Measurements from ENCODE around the gene FOXL2NB. TPM values are rescaled to one million over a fixed set of nuclear protein-coding genes. Genes with fewer than 3 reads are reported as not detected.

FOXL2NB gene
- total and polyA plus RNA-seq, 9 donors, result 35.8 to 137 (median 68.3) TPM

DNA sequence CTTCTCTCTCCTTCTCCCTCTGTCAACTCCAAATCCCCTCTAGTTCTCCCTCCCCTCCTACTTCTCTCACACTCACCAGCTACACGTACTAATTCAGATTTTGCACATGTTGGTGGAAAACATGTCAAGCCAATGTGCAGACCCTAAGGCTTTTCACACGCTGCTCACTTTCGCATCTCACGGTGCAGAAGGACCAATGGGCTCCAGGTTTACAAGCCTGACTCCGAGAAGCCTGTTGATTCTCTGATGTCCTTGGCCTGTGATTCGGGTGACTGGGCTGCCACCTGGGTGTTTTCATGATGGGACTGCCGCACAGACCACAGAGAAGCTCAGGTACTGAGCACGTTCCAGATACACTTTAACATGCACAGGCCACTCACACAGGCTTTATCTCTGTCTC lies 3.7 kb downstream of the FOXL2NB start:
- H3K27me3 ChIP-seq, result no peaks in the 10 kb centered on the region
- H3K9me3 ChIP-seq, result no peaks in the 10 kb centered on the region
- H3K4me1 ChIP-seq (ENCODE audit: insufficient read depth), result peaks cover 10% of the 10 kb centered on the region
- TF ChIP-seq EP300 (IDR thresholded peaks at IDR 0.05), result no peak
- TF ChIP-seq POLR2A (IDR thresholded peaks at IDR 0.05), result no peak
- TF ChIP-seq, protein P1, sequence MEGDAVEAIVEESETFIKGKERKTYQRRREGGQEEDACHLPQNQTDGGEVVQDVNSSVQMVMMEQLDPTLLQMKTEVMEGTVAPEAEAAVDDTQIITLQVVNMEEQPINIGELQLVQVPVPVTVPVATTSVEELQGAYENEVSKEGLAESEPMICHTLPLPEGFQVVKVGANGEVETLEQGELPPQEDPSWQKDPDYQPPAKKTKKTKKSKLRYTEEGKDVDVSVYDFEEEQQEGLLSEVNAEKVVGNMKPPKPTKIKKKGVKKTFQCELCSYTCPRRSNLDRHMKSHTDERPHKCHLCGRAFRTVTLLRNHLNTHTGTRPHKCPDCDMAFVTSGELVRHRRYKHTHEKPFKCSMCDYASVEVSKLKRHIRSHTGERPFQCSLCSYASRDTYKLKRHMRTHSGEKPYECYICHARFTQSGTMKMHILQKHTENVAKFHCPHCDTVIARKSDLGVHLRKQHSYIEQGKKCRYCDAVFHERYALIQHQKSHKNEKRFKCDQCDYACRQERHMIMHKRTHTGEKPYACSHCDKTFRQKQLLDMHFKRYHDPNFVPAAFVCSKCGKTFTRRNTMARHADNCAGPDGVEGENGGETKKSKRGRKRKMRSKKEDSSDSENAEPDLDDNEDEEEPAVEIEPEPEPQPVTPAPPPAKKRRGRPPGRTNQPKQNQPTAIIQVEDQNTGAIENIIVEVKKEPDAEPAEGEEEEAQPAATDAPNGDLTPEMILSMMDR (IDR thresholded peaks at IDR 0.05), result no peak
- intact Hi-C loops (cut with DNase I), result no loop called here
- no peak overlapping the region for H3K4me3 ChIP-seq
- no peaks in the 10 kb centered on the region for H3K36me3 ChIP-seq
- H3K27ac ChIP-seq, result peak overlapping the region; percentile 73 to 100
- DNase-seq, result peak in 2 of 5 donors; percentile 11 to 21
- WGBS, 3 donors, result 34 to 70% (median 47%) methylated on average over 8 of the region's 8 CpGs

DNA sequence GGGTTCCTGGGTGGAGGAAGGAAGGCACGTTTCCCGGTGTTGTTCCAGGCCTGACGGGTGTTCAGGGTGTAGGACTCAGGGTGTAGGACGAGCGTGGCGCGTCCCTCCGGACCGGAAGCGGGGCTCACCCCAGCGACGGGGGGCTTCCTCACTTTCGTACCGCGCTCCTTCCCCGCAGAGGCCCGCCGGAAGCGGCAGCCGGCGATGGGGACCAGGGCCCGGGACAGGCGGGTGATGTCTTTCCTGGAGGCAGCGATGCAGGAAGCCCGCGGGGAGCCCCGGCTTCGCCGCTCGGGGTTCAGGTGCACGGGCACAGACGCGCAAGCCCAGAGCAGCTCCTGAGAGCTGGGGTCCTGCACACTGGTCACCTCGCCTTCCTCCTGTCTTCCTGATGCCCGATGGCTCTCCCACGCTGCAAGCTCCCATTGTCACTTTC lies 13.4 kb downstream of the FOXL2NB start:
- Histone ChIP-seq H3K4me1 (ENCODE audit: insufficient read depth) (no peaks in the 10 kb centered on the region), H3K36me3 (no peaks in the 10 kb centered on the region), H3K27me3 (no peaks in the 10 kb centered on the region), H3K27ac (peak overlapping the region in 1 of 2 donors; percentile 6), H3K9me3 (no peaks in the 10 kb centered on the region), H3K4me3 (peak overlapping the region; percentile 27)
- 1 to 3% (median 2%) methylated on average over 19 to 36 of the region's 36 CpGs for WGBS, 3 donors
- TF ChIP-seq, protein P1 (IDR thresholded peaks at IDR 0.05), result no peak
- TF ChIP-seq POLR2A (IDR thresholded peaks at IDR 0.05), result no peak
- TF ChIP-seq EP300 (IDR thresholded peaks at IDR 0.05), result no peak
- intact Hi-C loops (cut with DNase I), result no loop called here
- DNase-seq, result peak in 4 of 5 donors; percentile 33 to 59 (median 54)

DNA sequence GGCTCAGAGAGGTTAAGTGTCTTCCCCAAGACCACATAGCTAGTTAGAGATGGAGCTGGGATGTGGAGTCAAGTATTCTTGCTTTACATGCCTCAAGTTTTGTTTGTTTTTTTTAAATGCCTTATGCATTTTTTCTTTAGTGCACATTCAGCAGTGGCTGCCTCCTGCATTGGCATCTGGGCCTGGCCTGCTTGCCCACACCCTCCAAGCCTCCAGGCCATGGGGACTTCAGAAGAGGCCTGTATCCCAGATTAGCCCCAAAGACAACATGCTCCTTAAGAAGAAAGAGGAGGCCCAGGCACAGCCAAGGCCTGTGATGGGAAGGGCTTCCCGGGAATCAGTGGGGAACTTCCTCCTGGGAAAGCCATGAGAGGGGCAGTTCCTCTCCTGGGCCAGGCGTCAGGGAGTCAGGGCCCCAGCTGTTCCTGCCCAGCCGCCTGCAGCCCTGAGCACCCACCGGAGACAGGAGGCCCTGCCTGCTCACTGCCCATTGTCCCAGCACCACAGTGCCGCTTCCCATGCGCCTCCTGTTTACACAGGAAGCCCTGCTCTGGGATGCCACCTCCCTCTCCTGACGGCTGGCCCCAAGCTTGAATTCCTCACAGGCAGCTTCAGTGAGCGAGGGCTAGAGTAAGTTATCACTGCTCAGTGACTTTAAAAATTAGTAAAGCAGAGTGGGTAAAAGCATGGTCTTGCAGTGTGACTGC lies 16.0 kb downstream of the FOXL2NB start:
- DNase-seq, result no peak
- intact Hi-C loops (cut with DNase I), result no loop called here
- WGBS, 3 donors, result 87 to 91% (median 88%) methylated on average over 8 of the region's 8 CpGs
- Histone ChIP-seq H3K27me3 (no peaks in the 10 kb centered on the region), H3K4me1 (ENCODE audit: insufficient read depth) (no peaks in the 10 kb centered on the region), H3K36me3 (no peaks in the 10 kb centered on the region), H3K27ac (no peak overlapping the region), H3K9me3 (no peaks in the 10 kb centered on the region), H3K4me3 (no peak overlapping the region)
- TF ChIP-seq EP300 (IDR thresholded peaks at IDR 0.05) (no peak), POLR2A (IDR thresholded peaks at IDR 0.05) (no peak)
- TF ChIP-seq, protein P1 (IDR thresholded peaks at IDR 0.05), result no peak

DNA sequence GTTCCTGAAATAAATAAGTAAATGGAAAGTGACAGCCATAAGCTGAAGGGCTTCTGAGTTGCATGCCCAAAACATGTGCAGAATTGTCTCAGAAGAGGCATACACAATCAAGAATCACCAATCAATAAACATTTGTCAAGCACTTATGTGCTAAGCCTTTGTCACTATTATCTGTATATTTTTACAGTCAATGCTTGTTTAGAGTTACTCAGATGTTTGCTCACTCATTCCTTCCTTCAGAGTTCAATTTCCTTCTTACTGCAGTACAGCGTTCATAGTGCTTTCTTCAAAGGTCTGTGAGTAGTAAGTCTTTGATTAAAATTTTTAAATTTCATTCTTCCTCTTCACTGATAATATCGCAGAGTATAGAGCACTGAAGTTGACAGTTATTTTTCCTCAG lies 17.2 kb downstream of the FOXL2NB start:
- no peak for TF ChIP-seq EP300 (IDR thresholded peaks at IDR 0.05)
- Histone ChIP-seq H3K9me3 (no peaks in the 10 kb centered on the region), H3K36me3 (no peaks in the 10 kb centered on the region), H3K4me1 (ENCODE audit: insufficient read depth) (no peaks in the 10 kb centered on the region), H3K27me3 (no peaks in the 10 kb centered on the region), H3K27ac (no peak overlapping the region), H3K4me3 (no peak overlapping the region)
- DNase-seq, result no peak
- WGBS, 3 donors, result 93 to 96% (median 95%) methylated on average over 2 of the region's 2 CpGs
- intact Hi-C loops (cut with DNase I), result no loop called here

DNA sequence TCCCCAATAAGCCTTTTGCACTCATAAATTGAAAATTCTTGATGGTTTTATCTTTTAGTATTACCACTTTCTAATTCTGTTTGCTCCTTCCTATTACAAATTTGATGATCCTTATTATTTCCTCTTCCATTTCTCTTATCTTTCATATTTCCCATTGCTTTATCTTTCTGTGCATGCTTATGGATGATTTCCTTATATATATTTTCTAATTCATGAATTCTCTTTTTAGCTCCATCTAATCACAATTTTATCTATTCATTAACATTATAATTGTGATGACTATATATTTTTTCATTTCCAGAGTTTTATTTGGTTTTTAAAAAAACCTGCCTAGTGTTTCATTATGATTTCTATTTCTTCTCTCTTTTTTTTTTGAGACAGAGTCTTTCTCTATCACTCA lies 17.9 kb downstream of the FOXL2NB start:
- Histone ChIP-seq H3K4me1 (ENCODE audit: insufficient read depth) (no peaks in the 10 kb centered on the region), H3K4me3 (no peak overlapping the region), H3K27ac (no peak overlapping the region), H3K9me3 (no peaks in the 10 kb centered on the region), H3K36me3 (no peaks in the 10 kb centered on the region), H3K27me3 (no peaks in the 10 kb centered on the region)
- intact Hi-C loops (cut with DNase I), result no loop called here
- DNase-seq, result no peak
- TF ChIP-seq POLR2A (IDR thresholded peaks at IDR 0.05) (no peak), EP300 (IDR thresholded peaks at IDR 0.05) (no peak)
- TF ChIP-seq, protein P1 (IDR thresholded peaks at IDR 0.05), result no peak

Data from ovary (tissue), 9 donors.